Pulmonary artery endothelial cell (primary cell): Measurements from ENCODE around the gene N4BP2L2. TPM values are rescaled to one million over a fixed set of nuclear protein-coding genes. Genes with fewer than 3 reads are reported as not detected.
"Not testable (repeated sequence)": the region's sequence is repeated elsewhere in the genome, so short reads cannot be mapped to it uniquely, and the experiment has no call there.

ENCODE experiments used
- DNase-seq: peaks from one replicate; pipeline ENCODE4 v3.0.0-alpha.2; 2011; ENCODE audit warnings: low read depth, low spot score
- total RNA-seq: library from RNA; depleted of rRNA; stranded (reverse); fragments of >200 nt; gene quantifications from 2 replicates; pipeline ENCODE4 v1.2.3, GENCODE V29; 2014

Gene N4BP2L2
- 57.3 and 76.3 TPM in 2 replicates for total RNA-seq

DNA sequence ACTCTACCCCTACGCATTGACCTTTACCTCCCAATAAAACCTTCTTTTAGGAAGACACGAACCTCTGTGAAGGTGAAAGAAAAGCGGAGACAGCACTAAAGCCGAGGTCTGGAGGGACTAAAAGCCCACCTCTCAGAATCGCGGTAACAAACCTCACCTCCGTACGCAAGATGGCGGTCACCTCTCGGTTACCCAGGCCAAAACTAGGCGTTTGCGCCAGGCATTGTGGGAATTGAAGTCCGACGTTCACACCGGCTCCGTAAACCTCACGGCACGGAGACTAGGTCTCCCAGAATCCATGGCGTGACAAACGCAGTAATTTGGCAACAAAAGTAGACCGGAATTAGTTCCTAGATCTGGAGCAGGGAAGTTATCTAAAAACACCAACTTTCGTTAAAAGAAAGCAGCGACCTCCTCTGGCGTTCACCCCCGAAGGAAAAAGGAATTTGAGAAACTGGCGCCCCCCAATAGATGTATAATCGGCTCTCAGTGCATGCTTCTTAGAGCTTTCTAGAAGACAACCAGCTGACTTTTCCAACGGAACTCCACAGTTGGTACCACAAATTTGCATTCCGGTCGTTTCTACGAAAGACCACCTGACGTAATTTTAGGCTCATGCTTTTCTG lies at the start of gene N4BP2L2:
N4BP2L2 (minus strand) TSS at position 175 of the 626 bp plus-strand sequence. CDS start 1,768 bp downstream, outside the sequence.
- DNase-seq = peak; percentile 93

DNA sequence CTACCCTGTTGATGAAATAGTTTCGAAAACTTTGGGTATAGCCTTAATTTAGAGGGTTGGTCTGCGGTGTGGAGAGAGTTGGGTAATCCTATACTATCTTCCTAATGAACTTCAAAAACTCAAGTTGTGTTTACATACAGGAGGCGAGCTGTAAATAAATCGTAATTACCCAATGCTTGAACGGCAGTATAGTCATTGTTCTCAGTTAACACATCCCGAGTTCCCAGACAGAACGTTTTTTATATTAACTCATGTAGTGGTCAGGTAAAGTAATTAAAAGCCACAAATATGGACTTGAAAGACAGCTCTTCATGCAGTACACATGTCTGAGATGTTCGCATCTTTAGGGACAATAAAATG lies 49.2 kb upstream of the N4BP2L2 start:
- no peak for DNase-seq

DNA sequence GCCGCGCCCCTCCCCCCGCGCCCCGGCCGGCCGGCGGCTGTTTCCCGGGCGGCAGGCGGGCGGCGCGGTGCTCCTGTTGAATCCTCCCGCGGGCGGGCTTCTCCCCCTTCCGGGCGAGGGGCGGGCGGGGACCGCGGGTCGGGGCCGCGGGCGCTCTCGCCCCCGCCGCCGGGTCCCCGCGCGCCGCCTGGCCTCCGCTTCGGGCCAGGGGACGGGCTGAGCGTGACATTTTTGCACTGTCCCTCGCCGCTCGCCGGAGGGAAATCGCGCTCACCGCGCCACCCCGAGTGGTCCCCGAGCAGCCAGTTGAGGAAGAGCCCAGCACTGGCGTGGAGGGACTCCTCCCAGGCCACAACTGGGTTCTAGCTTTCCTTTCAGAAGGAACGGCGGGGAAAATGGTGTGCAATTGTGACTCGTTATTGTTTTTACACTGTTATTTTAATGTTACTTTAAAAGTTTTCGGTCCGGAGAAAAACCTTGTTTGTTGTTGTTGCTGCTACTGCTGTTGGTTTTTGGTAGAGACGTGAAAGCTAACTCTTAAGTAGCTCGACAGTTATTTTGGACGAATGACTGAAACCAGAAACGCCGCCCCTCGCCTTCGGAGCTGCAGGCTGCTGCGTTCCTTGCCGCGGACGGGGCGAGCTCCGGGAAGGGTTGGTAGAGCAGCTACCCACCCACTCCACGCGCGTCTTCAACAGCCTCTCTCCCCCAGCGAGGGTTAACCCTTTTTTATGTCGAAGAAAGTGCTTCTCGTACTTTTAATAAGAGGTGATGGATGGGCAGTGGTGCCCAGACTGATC lies 48.6 kb upstream of the N4BP2L2 start:
- DNase-seq = no peak

DNA sequence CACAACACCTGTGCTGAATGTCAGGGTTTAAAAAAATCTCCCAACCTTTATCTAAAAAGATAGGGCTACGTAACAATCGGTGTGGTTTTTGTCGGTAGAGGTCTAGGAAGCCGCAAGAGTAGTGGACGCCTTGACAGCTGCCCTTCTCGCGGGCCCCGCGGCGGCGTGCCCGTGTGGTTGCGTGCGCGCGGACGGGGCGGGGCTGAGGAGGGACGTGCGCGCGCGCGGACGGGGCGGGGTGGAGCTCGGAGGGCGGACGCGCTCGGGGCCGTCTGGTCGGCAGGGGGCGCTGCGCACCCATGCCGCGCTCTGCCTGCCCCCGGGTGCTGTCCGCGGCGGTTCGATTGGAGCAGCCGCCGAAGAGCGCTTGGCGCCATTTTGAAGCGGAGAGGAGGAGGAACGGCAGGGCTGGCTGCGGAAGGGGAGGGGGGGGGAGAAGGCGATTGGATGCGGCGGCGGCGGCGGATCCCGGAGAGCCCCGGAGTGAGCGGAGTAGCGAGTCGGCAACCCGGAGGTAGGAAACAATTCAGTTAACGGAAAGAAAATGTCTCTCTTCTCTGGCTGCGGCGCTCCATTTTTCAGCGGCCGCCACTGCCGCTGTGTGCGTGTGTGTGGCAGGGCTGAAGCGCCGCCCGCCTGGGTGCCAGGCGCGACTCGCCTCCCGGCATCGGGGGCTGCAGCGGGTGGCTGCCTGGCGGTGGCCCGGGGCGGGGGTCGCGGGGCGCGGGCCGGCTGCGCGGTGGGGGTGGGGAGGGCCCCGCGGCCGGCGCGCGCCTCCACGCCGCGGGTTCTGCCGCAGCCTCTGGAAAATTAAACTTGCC lies 47.7 kb upstream of the N4BP2L2 start, which contains the start of gene PDS5B:
PDS5B (plus strand) TSS at position 373 of the 821 bp plus-strand sequence. CDS start 62,321 bp downstream, outside the sequence.
- peak; percentile 77 for DNase-seq

DNA sequence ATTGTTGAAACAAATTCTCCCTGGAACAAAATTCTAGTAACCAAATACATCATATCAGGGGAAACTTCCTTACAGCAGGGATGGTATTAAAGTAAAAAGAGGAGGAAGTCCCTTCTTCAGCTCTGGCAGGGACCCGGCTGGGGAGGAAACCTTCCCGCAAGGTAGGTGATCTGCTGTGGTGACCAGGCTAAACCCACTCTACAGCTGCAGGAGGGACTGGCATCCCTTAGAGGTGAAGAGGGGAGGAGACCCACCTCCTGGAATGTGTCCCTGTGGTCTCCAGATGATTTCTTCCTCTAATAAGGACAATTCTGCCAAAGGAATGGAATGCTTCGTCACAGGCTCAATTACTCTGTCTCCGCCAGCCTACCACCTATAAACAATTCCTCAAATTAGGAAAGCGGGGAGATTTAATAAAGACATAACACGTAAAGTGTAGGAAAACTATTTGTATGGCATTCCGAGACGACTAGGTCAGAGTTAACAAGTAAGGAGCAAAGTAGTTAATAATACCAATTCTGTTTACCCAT lies 47.0 kb upstream of the N4BP2L2 start:
- no peak for DNase-seq

DNA sequence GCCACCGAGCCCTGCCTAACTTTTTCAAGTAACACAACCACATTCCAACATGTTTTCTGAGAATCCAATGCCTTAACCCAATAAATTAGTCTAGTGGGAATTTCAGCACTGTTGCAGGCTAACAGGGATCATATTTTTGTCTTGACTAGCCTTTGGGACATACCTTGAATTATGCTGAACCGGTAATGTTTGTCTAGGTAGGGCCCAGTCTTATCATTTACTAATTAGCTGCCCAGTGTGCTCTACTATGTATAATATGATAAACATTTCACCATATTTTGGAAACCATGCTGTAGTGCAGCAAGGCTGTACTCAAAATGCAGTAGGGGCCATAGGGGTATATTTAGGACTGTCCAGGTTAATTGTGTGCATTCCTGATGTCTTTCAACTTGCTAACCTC lies 44.4 kb upstream of the N4BP2L2 start:
- no peak for DNase-seq

DNA sequence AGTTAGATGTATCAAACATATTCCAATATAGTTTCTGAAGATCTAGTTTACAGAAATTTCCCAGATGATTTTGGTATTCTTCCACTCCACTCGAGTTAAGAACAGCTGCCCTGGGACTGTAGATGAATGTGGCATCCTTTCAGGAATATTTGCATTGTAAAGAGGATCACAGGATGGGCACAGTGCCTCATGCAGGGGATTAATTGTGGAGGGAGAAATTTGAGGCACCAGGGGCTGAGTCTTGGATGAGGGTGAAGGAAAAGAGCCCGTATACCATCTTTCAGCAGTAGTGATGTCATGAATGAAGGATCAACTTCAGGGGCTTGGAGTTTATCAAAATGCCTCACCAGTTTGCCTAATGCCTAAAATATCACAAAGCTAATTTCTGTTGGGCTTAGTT lies 43.7 kb upstream of the N4BP2L2 start:
- DNase-seq = no peak

DNA sequence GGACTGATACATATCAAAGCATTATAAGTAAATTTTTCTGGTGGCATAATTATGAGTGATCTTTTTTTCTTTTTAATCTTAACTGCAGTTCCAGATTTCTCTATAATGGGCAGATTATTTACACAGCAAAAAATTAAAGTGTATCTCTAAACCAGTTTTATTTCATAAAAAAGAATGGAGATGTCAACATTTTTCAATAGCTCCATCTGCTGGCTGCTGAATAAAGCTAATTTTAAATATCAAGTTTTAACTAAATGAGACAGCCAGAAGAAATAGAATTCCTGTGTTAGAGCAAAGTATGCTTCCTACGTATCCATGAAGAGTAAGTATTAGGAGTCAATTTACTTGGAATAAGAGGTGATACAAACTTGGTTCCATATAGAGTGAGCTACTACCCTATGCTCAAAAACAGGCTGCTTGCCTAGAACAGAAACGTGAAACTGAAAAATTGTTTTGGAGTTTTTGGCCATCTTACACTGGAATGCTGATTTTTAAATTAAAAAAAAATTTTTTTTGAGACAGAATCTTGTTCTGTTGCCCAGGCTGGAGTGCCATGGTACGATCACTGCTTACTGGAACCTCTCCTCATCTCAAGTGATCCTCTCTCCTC lies 42.7 kb upstream of the N4BP2L2 start:
- DNase-seq = no peak

DNA sequence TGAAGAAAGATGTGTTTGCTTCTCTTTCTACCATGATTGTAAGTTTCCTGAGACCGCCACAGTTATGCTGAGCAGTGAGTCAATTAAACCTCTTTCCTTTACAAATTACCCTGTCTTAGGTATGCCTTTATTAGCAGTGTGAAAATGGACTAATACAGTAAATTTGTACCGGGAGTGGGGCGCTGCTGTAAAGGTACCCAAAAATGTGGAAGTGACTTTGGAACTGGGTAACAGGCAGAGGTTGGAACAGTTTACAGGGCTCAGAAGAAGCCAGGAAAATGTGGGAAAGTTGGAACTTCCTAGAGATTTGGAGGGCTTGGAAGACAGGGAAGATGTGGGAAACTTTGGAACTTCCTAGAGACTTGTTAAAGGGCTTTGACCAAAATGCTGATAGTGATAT lies 38.4 kb upstream of the N4BP2L2 start:
- no peak for DNase-seq

DNA sequence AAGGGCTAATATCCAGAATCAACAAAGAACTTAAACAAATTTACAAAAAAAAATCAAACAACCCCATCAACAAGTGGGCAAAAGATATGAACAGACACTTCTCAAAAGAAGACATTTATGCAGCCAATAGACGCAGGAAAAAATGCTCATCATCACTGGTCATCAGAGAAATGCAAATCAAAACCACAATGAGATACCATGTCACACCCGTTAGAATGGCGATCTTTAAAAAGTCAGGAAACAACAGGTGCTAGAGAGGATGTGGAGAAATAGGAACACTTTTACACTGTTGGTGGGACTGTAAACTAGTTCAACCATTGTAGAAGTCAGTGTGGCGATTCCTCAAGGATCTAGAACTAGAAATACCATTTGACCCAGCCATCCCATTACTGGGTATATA lies 37.1 kb upstream of the N4BP2L2 start:
- DNase-seq = not testable (repeated sequence)

DNA sequence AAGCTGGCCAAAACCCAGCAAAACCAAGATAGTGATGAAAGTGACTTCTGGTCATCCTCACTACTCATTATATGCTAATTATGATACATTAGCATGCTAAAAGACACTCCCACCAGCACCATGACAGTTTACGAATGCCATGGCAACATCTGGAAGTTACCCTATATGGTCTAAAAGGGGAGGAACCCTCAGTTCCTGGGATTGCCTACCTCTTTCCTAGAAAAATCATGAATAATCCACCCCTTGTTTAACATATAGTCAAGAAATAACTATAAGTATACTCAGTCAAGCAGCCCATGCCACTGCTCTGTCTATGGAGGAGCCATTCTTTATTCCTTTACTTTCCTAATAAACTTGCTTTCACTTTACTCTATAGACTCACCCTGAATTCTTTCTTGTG lies 22.2 kb upstream of the N4BP2L2 start:
- DNase-seq = not testable (repeated sequence)

DNA sequence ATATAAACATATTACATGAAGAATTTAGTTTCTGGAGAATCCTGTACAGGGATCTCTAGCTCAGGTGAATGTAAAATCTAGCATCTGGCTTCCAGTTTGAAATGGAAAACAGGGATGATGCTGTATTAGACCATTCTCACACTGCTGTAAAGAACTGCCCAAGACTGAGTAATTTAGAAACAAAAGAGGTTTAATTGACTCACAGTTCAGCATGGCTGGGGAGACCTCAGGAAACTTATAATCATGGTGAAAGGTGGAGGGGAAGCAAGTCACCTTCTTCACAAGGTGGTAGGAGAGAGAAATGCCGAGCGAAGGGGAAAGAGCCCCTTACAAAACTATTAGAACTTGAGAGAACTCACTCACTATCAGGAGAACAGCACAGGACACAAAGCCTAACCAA lies 17.0 kb upstream of the N4BP2L2 start:
- no peak for DNase-seq

DNA sequence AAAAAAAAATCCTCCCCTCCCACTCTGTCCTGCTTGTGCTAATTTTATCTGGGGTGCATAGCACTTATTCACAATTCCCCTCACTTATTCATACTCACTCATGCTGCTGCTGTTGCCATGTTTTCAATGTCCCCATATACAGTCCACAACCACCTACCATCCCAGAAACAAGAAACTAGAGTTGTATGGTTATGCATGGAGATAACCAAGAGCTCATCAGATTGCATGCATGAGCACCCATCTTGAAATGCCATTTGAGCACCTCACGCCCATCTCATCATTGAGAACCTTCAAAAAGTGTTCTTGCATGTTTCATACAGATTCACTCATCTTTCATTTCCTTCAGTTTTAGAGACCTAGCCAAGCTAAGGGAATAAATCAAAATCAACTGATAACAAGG lies 15.1 kb upstream of the N4BP2L2 start:
- no peak for DNase-seq

DNA sequence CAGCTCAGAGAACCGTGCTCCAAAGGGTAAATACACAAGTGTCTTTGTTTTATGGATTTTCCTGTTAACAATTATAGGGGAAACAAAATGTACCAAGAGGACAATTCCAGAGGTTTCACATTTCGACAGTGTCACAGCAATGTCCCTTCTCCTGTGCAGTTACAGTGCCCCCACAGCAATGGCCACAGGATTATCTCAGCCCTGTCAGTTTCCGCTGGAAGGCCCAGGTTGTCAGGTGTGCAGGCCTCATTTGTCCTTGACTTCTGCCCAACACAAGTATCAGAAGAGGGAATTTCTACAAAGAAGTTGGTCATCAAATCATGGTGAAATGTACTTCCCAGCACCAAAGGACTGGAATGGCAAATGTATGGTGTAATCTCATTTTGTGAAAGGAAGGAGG lies 11.2 kb upstream of the N4BP2L2 start:
- DNase-seq = no peak

DNA sequence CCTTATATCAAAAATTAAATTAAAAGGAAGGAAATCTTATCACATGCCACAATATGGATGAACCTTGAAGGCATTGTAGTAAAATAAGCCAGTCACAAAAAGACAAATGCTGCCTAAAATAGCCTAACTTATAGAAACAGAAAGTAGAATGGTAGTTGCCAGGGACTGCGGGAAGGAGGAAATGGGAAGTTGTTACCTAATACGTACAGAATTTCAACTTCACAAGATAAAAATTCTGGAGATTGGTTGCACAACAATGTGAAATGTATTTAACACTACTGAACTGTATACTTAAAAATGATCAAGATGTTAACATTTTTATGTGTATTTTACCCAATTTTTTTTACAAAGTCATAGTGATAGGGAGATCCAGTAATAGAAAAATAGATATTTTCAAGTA lies 10.2 kb upstream of the N4BP2L2 start:
- no peak for DNase-seq

DNA sequence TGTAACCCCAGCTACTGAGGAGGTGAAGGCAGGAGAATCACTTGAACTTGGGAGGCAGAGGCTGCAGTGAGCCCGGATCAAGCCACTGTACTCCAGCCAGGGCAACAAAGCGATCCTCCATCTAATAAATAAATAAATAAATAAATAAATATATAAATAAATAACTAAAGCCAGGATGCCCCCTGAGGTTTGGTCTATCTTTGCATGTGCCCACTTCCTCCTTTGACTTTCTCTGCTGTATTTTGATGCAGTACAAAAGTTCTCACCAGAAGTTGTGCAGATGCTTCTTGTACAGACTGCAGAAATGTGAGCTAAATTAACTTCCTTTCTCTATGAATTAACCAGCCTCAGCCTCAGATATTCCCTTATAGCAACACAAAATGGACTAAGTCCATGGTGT lies 6.5 kb upstream of the N4BP2L2 start:
- DNase-seq = no peak

DNA sequence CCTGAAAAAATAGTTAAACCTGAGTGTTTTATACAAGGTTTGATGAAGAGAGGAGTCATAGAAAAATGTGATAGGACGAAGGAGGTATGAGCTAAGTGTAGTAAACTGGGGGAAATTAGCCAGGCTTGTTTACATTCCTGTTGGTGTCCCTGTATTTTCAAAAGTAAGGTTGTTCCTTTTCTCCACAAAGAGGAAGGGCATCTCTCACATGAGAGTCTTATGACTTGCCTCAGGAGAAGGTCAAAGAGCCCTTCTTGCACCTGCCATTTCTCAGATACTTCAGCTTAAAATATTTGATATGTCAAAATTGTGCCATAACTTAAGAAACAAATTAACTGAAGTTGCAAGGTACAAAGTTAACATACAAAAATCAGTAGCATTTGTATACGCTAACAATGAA lies 3.6 kb upstream of the N4BP2L2 start:
- DNase-seq = no peak

DNA sequence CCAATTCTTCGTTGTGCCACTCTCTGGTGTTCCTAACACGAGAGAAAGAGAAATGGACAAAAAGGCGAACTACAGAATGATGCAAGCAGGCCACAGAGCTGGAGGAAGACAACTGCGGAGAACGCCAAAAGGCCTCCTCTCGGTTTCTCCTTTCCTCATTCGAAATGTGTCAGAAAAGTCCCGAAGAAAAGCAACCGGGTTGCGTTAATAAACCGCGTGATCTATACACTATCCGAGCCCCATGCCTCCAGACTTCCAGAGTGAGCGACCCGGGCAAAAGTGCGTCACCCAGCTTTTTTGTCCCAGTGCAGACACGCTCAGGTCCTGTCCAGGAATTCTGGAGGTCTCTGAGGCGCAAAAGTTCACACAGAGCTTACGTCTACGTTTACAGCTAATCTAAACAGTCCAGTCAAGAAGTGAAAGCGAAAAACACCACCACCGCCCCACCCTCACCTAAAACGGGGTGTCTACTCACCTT lies 413 bp downstream of the N4BP2L2 start:
- DNase-seq = no peak

DNA sequence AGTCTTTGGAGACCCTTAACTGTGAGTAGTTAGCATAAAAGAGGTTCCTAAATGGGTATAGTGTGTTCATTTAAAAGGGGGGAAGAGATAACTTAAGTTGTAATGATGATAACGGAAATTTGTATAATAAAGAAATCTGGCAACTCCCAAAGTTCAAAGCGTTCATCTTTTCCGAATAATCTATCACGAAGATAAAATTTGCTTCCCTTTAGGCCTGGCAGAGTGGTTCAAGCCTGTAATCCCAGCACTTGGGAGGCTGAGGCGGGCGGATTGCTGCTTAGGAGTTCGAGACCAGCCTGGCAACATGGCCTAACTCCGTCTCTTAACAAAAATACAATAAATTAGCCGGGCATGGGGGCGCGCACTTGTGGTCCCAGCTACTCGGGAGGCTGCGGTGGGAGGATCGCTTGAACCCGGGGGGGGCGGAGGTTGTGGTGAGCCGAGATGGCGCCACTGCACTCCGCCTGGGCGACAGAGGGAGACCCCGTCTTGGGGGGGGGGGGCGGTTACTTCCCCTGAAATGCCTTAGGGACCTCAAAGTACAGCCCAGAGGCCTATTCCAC lies 934 bp downstream of the N4BP2L2 start:
- no peak for DNase-seq

DNA sequence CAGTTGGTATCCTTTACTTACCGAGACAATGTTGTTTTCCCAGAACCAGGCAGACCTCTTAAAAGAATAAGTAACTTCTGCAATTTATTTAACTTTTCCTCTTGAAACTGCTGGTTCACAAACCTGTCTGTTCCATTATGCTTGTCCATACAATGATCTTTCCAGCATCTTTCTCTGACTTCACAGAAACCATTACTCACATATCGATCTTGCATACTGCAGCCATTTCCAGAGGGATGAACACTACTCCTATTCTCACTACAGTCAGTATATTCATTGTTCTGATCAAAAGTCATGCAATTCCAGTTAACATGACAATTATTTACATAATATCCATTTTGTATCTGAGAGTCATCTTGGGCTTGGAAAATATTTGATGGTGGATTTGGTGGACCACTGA lies 2.8 kb downstream of the N4BP2L2 start:
- no peak for DNase-seq

DNA sequence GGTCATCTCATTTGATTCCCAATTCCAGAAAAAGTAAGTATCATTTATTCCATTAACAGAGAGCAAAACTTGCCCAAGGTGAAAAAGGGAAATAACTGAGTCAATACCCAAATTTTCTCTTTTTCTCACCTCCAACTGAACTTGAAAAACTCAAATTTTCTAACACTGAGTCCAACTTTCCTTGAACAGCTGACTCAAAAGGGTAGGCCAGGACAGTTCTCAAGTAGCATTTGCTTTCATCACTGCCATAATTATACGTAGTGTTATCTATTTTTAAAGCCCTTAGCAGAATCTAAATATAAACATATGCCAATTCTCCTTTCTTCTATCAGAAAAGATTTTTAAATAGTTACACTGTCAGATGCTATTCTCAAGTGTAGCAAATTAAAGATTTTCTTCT lies 3.5 kb downstream of the N4BP2L2 start:
- DNase-seq = no peak
